GM12892 (cell line): ENCODE data around the gene CEP70.

Experiments used
- POLR2A ChIP-seq: IDR thresholded peaks from 2 replicates; pipeline ENCODE4 v1.6.1; 2011; ENCODE audit warnings: low read depth, low read length, control low read depth
- POLR2AphosphoS5 ChIP-seq: IDR thresholded peaks from 2 replicates; pipeline ENCODE4 v1.6.1; 2011; ENCODE audit warnings: low read depth, low read length, control low read depth
- TAF1 ChIP-seq: IDR thresholded peaks from 2 replicates; pipeline ENCODE4 v1.6.1; 2011; ENCODE audit warnings: low read depth, mild to moderate bottlenecking, control low read depth, low read length, borderline replicate concordance

- TF ChIP-seq POLR2A (no peak), POLR2AphosphoS5 (no peak), TAF1 (no peak)
Measured at GRCh38 chr3:138625707-138626365, 31.8 kb upstream of the CEP70 start.
